Ovary (tissue), 9 donors: Measurements from ENCODE around the gene THY1. TPM values are rescaled to one million over a fixed set of nuclear protein-coding genes. Genes with fewer than 3 reads are reported as not detected.

Experiments used
- DNase-seq, 5 donors: peaks; one replicate each; pipeline ENCODE4 v3.0.0-alpha.2; 2019 to 2020
- H3K27ac ChIP-seq, 2 donors: fragments of 200-600 bp; one replicate each; pipeline versions ENCODE4 v1.5.1 to v1.8.0; 2019 to 2022
- H3K27me3 ChIP-seq: fragments of 200-600 bp; one replicate; pipeline ENCODE4 v1.8.0; 2022
- H3K36me3 ChIP-seq: fragments of 200-600 bp; sonication (generic); one replicate; pipeline ENCODE4 v1.5.1; 2019
- H3K4me1 ChIP-seq: one replicate; pipeline ENCODE4 v1.8.1; 2013; ENCODE audit warnings: mild to moderate bottlenecking, moderate library complexity; ENCODE audit not compliant: insufficient read depth
- H3K4me3 ChIP-seq: fragments of 200-600 bp; sonication (generic); one replicate; pipeline ENCODE4 v1.5.1; 2017
- H3K9me3 ChIP-seq, 2 donors: fragments of 200-600 bp in 1 of 2; sonication (generic) in 1 of 2; one replicate each; pipeline versions ENCODE4 v1.5.1 to v1.8.1; 2013 to 2019; ENCODE audit warnings: mild to moderate bottlenecking in 1 of 2, moderate library complexity in 1 of 2
- EP300 ChIP-seq: sonication (generic); formaldehyde crosslinking; IDR thresholded peaks from one replicate; pipeline ENCODE4 v1.6.1; 2017; ENCODE audit warnings: antibody characterized with exemption
- POLR2A ChIP-seq: fragments of 450-650 bp; IDR thresholded peaks from one replicate; pipeline ENCODE4 v1.6.1; 2017; ENCODE audit warnings: antibody characterized with exemption, mild to moderate bottlenecking, moderate library complexity
- WGBS, 3 donors: extraction: QIAGEN DNeasy Blood & Tissue Kit in 1 of 3; methylation state at CpG; one replicate each; pipeline versions ENCODE4 v1.1.5 to v1.1.7; 2013 to 2017; 5-methylcytosine and 5-hydroxymethylcytosine counted together
- intact Hi-C, 4 donors: fragments of 100-400 bp; cut with DNase I; formaldehyde crosslinking; loops; one replicate each; pipeline versions ENCODE4 v1.11.0 to v1.15.1; 2022 to 2023
- polyA plus RNA-seq, 2 donors: library from polyadenylated mRNA; stranded (reverse); fragments of 200-250 nt in 1 of 2; fragments of 350-450 nt in 1 of 2; fragmentation: Illumina TruSeq in 1 of 2; extraction: RNeasy Lipid Tissue Mini Kit (QIAGEN cat#74804) in 1 of 2; gene quantifications; one replicate each; pipeline ENCODE4 v1.2.3, GENCODE V29; 2013 to 2014
- total RNA-seq, 7 donors: library from RNA; depleted of rRNA in 2 of 7; stranded (reverse); fragments of >200 nt in 2 of 7; fragmentation: NEBNext Ultra II Directional in 3 of 7; extraction: Animal tissue kit (Norgen Biotek cat#: 25700) in 3 of 7; gene quantifications; one replicate each; pipeline versions ENCODE4 v1.1.0 to v1.2.4, GENCODE V29; 2016 to 2023
- TF ChIP-seq, protein P1 (sequence below), 3 donors: fragments of 450-650 bp in 2 of 3; fragments of 200-600 bp in 1 of 3; IDR thresholded peaks; one replicate each; pipeline versions ENCODE4 v1.5.1 to v1.8.0; 2016 to 2022; ENCODE audit warnings: antibody characterized with exemption in 3 of 3, mild to moderate bottlenecking in 1 of 3
- donor health status: DM: no; HTN: no; CAD: no; lungs with moderate emphysema.
- donor health status: DM: no; HTN: no; CAD: no.
- donor health status: Bipolar disorder and iron deficiency.
- donor health status: DM: yes; HTN: yes; CAD: no.
- donor health status: DM: no; HTN: no; CAD: no.
- donor health status: DM: yes; HTN: yes; CAD: no.

Gene THY1
- total and polyA plus RNA-seq, 9 donors, result 0.36 to 123 (median 15.0) TPM

DNA sequence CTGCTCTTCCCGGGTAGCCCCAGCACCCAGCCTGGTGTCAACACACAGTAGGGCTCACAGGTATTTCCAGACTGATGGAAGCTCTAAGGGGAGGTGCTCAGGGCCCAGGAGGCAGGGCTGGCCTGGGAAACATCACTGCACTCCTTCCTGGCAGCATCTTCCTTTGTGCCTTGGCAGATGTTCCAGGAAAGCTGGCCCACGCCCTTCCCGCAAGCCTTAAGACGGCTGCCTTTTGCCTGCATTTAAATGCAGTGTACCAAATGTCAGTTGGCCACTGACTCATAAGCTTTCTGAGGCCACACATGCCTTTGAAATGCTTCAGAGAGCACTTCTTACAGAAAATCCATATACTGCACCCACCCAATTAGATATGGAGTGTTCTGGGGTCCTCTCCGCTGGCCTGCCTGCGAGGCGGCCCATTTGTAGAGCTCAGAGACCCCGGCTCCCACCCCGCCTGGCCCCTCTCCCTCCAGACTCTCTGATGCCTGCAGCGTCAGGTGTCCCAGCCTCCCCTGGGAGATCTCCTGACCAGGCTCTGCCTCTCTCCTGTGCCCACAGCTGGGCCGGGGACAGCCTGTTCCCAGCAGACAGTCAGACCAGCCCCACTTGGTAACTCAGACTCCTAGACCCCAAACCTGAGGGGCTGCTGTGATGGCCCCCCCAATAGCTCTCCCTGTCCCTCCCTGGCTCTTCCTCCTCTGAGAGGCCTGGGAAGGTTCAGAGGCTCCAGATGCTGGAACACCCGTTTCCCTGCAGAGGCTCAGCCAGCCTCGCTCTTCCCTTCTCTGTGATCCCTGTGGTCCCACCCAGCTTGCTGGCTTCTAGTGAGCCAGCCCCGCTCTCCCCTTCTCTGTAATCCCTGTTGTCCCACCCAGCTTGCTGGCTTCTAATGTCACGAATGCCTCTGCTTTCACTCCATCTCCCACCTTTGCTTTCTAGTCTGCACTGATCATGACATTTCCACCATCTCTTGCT is 47.6 kb upstream of the THY1 start:
- H3K27me3 ChIP-seq, result no peaks in the 10 kb centered on the region
- no peaks in the 10 kb centered on the region for H3K4me1 ChIP-seq
- no peak for DNase-seq
- H3K27ac ChIP-seq, result no peak overlapping the region
- no peak for TF ChIP-seq EP300
- no peak for TF ChIP-seq POLR2A
- TF ChIP-seq, protein P1, sequence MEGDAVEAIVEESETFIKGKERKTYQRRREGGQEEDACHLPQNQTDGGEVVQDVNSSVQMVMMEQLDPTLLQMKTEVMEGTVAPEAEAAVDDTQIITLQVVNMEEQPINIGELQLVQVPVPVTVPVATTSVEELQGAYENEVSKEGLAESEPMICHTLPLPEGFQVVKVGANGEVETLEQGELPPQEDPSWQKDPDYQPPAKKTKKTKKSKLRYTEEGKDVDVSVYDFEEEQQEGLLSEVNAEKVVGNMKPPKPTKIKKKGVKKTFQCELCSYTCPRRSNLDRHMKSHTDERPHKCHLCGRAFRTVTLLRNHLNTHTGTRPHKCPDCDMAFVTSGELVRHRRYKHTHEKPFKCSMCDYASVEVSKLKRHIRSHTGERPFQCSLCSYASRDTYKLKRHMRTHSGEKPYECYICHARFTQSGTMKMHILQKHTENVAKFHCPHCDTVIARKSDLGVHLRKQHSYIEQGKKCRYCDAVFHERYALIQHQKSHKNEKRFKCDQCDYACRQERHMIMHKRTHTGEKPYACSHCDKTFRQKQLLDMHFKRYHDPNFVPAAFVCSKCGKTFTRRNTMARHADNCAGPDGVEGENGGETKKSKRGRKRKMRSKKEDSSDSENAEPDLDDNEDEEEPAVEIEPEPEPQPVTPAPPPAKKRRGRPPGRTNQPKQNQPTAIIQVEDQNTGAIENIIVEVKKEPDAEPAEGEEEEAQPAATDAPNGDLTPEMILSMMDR (IDR thresholded peaks at IDR 0.05), result no peak
- 70 to 73% (median 71%) methylated on average over 15 of the region's 15 CpGs for WGBS, 3 donors
- H3K36me3 ChIP-seq, result no peaks in the 10 kb centered on the region
- H3K4me3 ChIP-seq, result no peak overlapping the region
- no peaks in the 10 kb centered on the region for H3K9me3 ChIP-seq
- intact Hi-C loops, result loop anchor here in 2 of 4 donors (10.0 kb wide), 1 partner anchor 116 kb away; no protein-coding TSS in a partner anchor

DNA sequence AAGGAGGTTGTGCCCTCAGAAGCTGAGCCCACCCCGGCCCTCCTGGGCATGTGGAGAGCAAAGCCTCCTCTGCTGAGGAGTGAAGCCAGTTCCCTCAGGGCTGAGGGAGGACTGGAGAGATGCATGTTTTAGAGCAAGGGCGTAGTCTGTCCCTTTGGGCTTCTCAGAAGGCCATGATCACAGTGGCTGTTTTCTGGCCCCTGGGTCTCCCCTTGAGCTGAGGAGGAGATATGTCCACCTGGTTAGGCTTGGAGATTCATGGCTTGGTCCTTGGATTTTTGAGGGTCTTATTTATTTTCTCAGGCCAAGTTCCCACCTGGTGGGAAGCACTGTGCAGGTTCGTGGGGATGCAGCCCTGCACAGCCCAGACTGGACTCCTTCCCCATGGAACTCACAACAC is 46.5 kb upstream of the THY1 start:
- Histone ChIP-seq H3K36me3 (no peaks in the 10 kb centered on the region), H3K4me1 (no peaks in the 10 kb centered on the region), H3K9me3 (no peaks in the 10 kb centered on the region), H3K27me3 (no peaks in the 10 kb centered on the region), H3K27ac (no peak overlapping the region), H3K4me3 (no peak overlapping the region)
- DNase-seq, result no peak
- WGBS, 3 donors, result 72 to 77% (median 73%) methylated on average over 3 of the region's 3 CpGs
- intact Hi-C loops, result no loop called here
- no peak for TF ChIP-seq EP300
- TF ChIP-seq, protein P1 (IDR thresholded peaks at IDR 0.05), result no peak
- no peak for TF ChIP-seq POLR2A

DNA sequence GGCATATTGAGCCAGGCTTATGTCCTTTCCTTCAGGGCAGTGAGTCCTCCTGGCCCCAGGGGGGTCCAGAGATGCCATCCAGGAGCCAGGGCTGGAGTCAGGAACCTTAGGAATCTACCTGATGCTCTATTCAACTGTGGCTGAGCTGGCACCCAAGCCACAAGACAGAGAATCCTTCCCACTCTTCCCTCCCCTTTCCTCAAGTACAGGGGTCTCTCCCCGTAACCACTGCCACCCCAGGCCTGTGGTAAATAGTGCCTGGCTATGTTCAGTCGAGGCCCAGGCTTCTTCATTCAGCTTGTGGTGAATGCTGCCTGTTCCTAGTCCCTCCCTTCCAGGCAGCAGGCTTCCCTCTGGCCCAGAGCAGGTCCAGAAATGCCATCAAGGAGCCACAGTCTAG is 45.5 kb upstream of the THY1 start:
- Histone ChIP-seq H3K27me3 (no peaks in the 10 kb centered on the region), H3K36me3 (no peaks in the 10 kb centered on the region), H3K4me3 (no peak overlapping the region), H3K4me1 (no peaks in the 10 kb centered on the region), H3K9me3 (no peaks in the 10 kb centered on the region), H3K27ac (no peak overlapping the region)
- intact Hi-C loops, result no loop called here
- TF ChIP-seq POLR2A (no peak), EP300 (no peak)
- TF ChIP-seq, protein P1 (IDR thresholded peaks at IDR 0.05), result no peak
- WGBS, 3 donors, result 72 to 96% (median 80%) methylated on average over 2 of the region's 2 CpGs
- no peak for DNase-seq

DNA sequence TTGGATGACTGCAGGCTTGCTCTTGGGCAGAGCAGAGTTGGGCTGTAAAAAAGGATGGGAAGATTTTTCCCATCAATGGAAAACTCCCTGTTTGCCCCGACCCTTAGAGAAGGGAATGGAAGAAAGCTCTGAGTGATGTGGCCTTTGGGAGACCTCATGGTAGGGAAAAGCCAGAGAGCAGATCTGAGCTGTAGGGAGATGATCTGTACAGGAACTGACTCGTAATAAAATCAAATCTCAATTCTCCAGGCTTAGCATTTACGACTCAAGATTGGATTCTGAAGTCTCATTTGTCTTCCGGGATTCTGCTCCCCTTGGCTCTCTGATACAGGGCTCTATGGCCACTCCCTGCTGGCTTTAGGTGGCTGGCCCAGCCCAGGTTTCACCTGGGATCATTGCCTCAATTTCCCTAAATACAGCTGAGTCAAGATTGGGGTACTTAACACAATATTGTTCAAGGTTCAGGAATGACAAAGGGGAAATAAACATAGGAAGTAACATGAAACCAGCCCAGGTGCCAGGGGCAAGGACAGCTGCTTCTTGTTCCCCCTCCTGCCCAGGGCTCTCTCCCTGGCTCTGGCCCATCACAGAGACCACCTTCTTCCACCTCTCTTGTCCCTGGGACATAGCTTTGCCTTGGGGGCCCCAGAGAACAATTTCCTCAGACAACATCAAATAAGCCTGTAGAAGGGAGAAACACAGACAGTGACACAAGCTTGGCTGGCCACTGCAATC is 38.4 kb upstream of the THY1 start:
- no peaks in the 10 kb centered on the region for H3K36me3 ChIP-seq
- no peak for DNase-seq
- H3K27ac ChIP-seq, result no peak overlapping the region
- intact Hi-C loops, result no loop called here
- TF ChIP-seq POLR2A (no peak), EP300 (no peak)
- TF ChIP-seq, protein P1 (IDR thresholded peaks at IDR 0.05), result no peak
- H3K27me3 ChIP-seq, result no peaks in the 10 kb centered on the region
- H3K4me1 ChIP-seq, result no peaks in the 10 kb centered on the region
- no peak overlapping the region for H3K4me3 ChIP-seq
- H3K9me3 ChIP-seq, result no peaks in the 10 kb centered on the region
- WGBS, 3 donors, result 27 to 45% (median 41%) methylated on average over 4 of the region's 4 CpGs
